ENCODE measurements around the gene ACOT7.

Gene ACOT7

GRCh38 chr1:6338695-6339094 lies 54.9 kb downstream of the ACOT7 start:
- DNase-seq = no peak

- DNase-seq = no peak
These were observed 56.6 kb downstream of the ACOT7 start for GRCh38 chr1:6336776-6337622.

- DNase-seq = no peak
These were observed 59.1 kb downstream of the ACOT7 start for GRCh38 chr1:6334261-6334993.

GRCh38 chr1:6332821-6333220 lies 60.7 kb downstream of the ACOT7 start:
- no peak for DNase-seq

GRCh38 chr1:6331543-6332273 lies 61.9 kb downstream of the ACOT7 start:
- DNase-seq = no peak

GRCh38 chr1:6330410-6330911 lies 63.1 kb downstream of the ACOT7 start:
- DNase-seq = no peak

- DNase-seq = no peak
These were observed 63.7 kb downstream of the ACOT7 start for GRCh38 chr1:6329851-6330250.

- DNase-seq = no peak
These were observed 64.2 kb downstream of the ACOT7 start for GRCh38 chr1:6329396-6329795.

- no peak for DNase-seq
These were observed 64.9 kb downstream of the ACOT7 start for GRCh38 chr1:6328696-6329095.

GRCh38 chr1:6328091-6328490 lies 65.5 kb downstream of the ACOT7 start:
- DNase-seq = no peak

- no peak for DNase-seq
These were observed 68.1 kb downstream of the ACOT7 start for GRCh38 chr1:6325482-6325881.

GRCh38 chr1:6322161-6322560 lies 71.4 kb downstream of the ACOT7 start:
- DNase-seq = no peak

GRCh38 chr1:6321205-6321604 lies 72.4 kb downstream of the ACOT7 start:
- DNase-seq = no peak

GRCh38 chr1:6317098-6317760 lies 76.3 kb downstream of the ACOT7 start:
- no peak for DNase-seq

- DNase-seq = no peak
These were observed 77.1 kb downstream of the ACOT7 start for GRCh38 chr1:6316240-6317097.

- DNase-seq = no peak
These were observed 79.1 kb downstream of the ACOT7 start for GRCh38 chr1:6314503-6314902.

GRCh38 chr1:6313393-6314200 lies 80.0 kb downstream of the ACOT7 start:
- DNase-seq = no peak

- no peak for DNase-seq
These were observed 83.3 kb downstream of the ACOT7 start for GRCh38 chr1:6310116-6310848.

- DNase-seq = no peak
These were observed 84.0 kb downstream of the ACOT7 start for GRCh38 chr1:6309564-6309963.

GRCh38 chr1:6308449-6308848 lies 85.1 kb downstream of the ACOT7 start:
- DNase-seq = no peak

Measured in CD4-positive, alpha-beta T cell treated with Interleukin-21 for 1 hour (primary cell).